K562 (cell line): Measurements from ENCODE around the gene USP2.

Experiments
- BHLHE40 ChIP-seq: IDR thresholded peaks from 2 replicates; pipeline ENCODE4 v1.6.1; 2011; ENCODE audit warnings: low read length, improper control_type of control experiment
- BMI1 ChIP-seq: fragments of 150-350 bp; IDR thresholded peaks from 2 replicates; pipeline ENCODE4 v1.6.1; 2014; ENCODE audit warnings: low read length
- CEBPB ChIP-seq: fragments of 450-650 bp; IDR thresholded peaks from 2 replicates; pipeline ENCODE4 v1.6.1; 2016; ENCODE audit warnings: missing genetic modification characterization, missing compliant biosample characterization
- KLF10 ChIP-seq: fragments of 250-450 bp; sonication (Bioruptor Pico); IDR thresholded peaks from 2 replicates; pipeline ENCODE4 v1.6.1; 2021; ENCODE audit warnings: matching md5 sums
- MAX ChIP-seq: sonication (generic); formaldehyde crosslinking; IDR thresholded peaks from 2 replicates; pipeline ENCODE4 v1.9.0; 2022; ENCODE audit warnings: mild to moderate bottlenecking, missing genetic modification reagents
- NRF1 ChIP-seq, 2 experiments: fragments of 450-650 bp; IDR thresholded peaks in 1 of 2; conservative IDR thresholded peaks in 1 of 2; 2 replicates each; pipeline ENCODE4 v1.6.1; 2014; ENCODE audit warnings: mild to moderate bottlenecking in 2 of 2
- POLR2A ChIP-seq: fragments of 450-650 bp; conservative IDR thresholded peaks from 2 replicates; pipeline ENCODE4 v1.6.1; 2016
- PTBP1 ChIP-seq: fragments of 200-400 bp; formaldehyde crosslinking; IDR thresholded peaks from 2 replicates; pipeline ENCODE4 v1.6.1; 2017; ENCODE audit warnings: low read depth, low read length
- SIN3A ChIP-seq, 2 experiments: fragments of 150-350 bp in 1 of 2; IDR thresholded peaks; 2 replicates each; pipeline ENCODE4 v1.6.1; 2011 to 2016; ENCODE audit warnings: borderline replicate concordance in 2 of 2, low read depth in 2 of 2, low read length in 2 of 2, mild to moderate bottlenecking in 2 of 2, moderate library complexity in 2 of 2; ENCODE audit not compliant: control insufficient read depth in 1 of 2
- SMARCA4 ChIP-seq: fragments of 450-650 bp; IDR thresholded peaks from 2 replicates; pipeline ENCODE4 v1.6.1; 2016
- SRF ChIP-seq, 2 experiments: fragments of 250-450, 450-650 bp in 1 of 2; sonication (Bioruptor Pico) in 1 of 2; sonication (generic) in 1 of 2; formaldehyde crosslinking; IDR thresholded peaks; 2 replicates each; pipeline versions ENCODE4 v1.5.0 to v1.5.1; 2020 to 2022; ENCODE audit warnings: mild to moderate bottlenecking in 1 of 2, missing genetic modification reagents in 1 of 2
- TCFL5 ChIP-seq: fragments of 250-450 bp; sonication (Bioruptor Pico); conservative IDR thresholded peaks from 2 replicates; pipeline ENCODE4 v1.6.1; 2021; ENCODE audit warnings: mild to moderate bottlenecking, moderate library complexity, matching md5 sums

DNA sequence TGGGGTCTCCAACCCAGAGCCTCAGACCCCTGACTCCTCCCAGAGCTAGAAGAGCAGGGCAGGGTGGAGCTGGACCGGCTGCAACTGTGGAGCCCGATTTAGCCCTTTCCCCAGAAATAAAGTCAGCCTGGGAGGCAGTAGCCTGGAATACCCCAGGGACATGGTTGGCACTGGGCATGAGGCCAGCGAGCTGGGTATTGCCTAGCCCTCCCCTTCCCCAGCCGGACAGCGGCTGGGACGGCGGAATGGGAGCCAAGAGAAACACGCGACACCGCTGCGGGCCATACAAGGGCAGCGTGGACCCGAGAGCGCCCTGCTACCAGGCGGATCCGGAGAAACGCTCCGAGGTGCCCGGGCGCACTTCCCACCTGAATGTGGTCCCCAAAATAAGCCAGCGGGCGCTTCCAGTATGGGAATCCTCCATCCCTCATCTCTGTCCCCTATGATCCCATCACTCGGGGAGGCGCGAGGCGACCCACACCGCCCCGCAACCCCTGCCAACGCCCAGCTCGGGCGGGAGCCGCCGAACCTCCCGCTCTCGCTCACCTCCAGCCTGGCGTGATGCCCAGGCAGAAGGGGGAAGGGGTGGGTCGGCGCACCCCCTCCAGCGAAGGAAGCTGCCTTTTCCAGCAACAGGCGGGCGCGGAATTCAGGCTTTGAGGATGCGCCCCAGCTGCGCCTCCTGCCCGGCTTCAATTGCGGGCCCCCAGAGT lies 65.3 kb downstream of the USP2 start:
- TF ChIP-seq KLF10 (CRISPR knock-in tag) (no peak), BMI1 (no peak), CEBPB (tag) (no peak), MAX (CRISPR knock-in tag) (no peak; the same call in 1 of the 2 replicates), POLR2A (no peak), NRF1 (conservative IDR thresholded peaks at IDR 0.05 in 1 of 2, IDR thresholded peaks at IDR 0.05 in 1 of 2) (no peak), TCFL5 (no peak), SMARCA4 (no peak), SIN3A (IDR thresholded peaks at IDR 0.05; ENCODE audit: borderline replicate concordance in 2 of 2, control insufficient read depth in 1 of 2, low read depth in 2 of 2, low read length in 2 of 2) (no peak), PTBP1 (no peak), BHLHE40 (no peak), SRF (CRISPR knock-in tag; IDR thresholded peaks at IDR 0.05) (no peak)
